HG03342 (cell line): ENCODE data around the gene TNPO3.

Experiments
- ATAC-seq: cut with Tn5 transposase; IDR thresholded peaks from one replicate; pipeline ENCODE4 v1.9.1; 2021; ENCODE audit warnings: mild to moderate bottlenecking, moderate library complexity; ENCODE audit not compliant: unreplicated experiment

TNPO3 gene

GRCh38 chr7:129054438-129055293, at the start of gene TNPO3:
Gene TNPO3 (minus strand): TSS chr7:129055111. CDS start chr7:129054770, 341 bp downstream.
- peak; percentile 86 for ATAC-seq

GRCh38 chr7:129103561-129104324, 48.8 kb upstream of the TNPO3 start:
- no peak for ATAC-seq

DNA sequence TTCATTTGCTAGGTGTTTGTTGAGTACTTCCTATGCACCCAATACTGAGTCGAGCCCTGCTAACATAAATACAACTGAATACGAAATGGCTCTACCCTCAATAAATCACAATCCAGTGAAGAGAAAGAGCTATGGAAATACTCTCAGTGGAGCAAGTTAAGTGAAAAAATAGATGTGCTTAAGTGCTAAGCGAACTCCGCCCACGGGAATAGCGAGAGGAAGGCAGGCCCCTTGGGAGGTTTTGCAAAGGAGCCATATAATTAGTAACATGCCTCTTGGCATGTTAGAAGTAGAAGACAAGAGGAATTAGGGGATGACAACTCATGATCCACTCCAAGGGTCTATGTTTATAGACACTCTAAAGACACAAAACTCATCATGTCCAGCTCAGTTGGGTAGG, 46.8 kb upstream of the TNPO3 start:
- ATAC-seq: no peak

DNA sequence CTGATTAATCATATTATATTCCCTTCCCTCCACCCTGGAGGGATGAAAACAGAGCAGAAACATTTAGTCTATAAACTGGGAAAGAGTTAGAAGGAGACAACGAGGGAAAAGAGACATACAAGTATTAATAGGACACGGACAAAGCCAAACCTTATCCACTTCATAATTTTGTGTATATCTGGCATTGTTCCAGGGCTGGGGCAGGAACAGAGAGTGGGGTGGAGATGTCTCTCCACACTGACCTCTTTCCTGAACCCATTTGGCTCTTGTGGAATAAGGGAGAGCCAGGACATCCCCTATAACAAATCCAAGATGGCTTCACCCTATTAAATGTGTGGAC, 45.9 kb upstream of the TNPO3 start:
- ATAC-seq: no peak

DNA sequence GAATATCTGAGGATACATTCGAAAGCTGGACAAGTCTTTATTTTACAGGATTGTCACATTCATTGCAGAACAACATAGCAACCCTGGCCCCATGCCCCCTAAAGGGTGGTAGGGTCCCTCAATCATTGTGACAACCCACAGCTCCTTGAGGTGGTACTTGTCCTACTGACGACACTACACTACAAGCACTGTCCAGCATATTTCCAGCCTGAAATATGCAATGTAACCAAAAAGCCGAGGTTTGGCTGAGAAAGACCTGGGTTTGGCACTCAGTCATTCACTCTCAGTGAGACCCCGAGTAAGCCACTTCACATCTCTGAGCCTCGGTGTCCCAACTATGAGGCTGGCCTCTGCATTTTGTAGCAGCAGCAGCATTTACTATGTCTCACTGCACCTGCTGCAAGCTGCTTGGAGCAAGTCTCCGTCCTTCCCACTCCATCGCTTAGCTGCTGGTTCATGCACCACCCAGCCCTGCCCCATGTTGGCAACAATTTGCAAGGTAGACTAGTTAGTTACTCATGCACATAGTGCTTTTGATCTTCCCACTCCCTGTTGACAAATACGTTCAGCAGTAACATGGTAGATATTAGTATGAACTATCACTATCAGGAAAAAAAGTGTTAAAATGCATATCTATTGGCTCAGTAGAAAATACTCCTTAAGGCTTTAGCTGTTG, 43.6 kb upstream of the TNPO3 start:
- no peak for ATAC-seq

- ATAC-seq: peak; percentile 81
Observed at GRCh38 chr7:129095258-129095657, 40.3 kb upstream of the TNPO3 start.

GRCh38 chr7:129094501-129094900, 39.6 kb upstream of the TNPO3 start:
- no peak for ATAC-seq

- ATAC-seq: no peak
Observed at GRCh38 chr7:129093867-129094456, 39.1 kb upstream of the TNPO3 start.

DNA sequence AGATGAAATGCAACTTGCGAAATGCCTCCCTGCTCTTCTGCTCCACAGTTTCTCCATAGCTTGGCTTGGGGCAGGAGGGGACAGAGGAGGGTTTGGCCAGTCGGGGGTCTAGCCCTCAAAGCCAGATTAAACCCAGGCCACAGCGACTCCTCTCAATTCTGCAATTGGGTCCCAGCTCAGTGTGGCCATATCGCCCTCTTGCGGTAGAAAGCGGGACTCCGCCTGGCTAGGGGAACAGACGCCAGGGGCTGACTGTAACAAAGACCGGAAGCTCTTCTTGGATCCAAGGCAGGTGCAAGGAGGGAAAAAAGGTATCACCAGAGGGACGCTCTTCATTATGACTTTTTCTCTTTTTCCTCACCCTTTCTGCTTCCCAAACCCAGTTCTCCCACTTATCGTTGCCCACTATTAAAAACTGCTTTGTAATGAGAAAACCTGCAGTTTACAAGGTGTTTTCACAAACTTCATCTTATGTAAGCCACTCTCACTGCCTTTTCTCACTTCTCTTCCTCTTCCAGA, 36.6 kb upstream of the TNPO3 start:
- peak; percentile 48 for ATAC-seq

- ATAC-seq: no peak
Observed at GRCh38 chr7:129090300-129090907, 35.5 kb upstream of the TNPO3 start.

DNA sequence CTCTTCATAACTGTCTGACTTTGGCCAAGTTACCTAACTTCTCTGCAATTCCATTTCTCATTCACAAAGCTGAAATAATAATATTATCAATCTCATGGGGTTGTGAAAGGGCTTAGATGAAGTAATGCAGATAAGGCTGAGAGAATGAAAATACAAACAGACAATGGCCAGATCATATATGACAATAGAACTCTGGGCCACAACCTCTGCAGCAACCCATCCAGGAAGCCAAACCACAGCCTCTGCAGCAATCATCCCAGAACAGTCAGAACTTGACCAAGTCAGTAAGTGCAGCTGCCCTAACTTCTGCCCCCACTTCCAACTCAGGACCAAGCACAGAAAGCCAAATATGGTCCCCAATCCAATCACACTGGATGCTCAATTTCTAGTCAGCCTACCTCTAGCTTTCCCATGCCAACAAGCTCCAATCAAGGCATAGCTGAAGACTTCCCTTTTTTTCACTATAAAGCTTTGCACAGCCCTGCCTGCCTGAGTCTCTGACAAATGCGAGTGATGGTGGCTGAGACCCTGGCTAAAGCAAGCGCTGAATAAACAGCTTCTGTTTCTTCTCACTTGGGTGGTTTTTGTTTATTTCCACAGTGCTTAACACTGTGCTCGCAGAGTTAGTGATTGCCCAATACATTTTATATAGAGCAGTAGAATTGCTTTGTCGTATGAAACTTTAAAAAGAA, 34.8 kb upstream of the TNPO3 start:
- peak; percentile 79 for ATAC-seq

DNA sequence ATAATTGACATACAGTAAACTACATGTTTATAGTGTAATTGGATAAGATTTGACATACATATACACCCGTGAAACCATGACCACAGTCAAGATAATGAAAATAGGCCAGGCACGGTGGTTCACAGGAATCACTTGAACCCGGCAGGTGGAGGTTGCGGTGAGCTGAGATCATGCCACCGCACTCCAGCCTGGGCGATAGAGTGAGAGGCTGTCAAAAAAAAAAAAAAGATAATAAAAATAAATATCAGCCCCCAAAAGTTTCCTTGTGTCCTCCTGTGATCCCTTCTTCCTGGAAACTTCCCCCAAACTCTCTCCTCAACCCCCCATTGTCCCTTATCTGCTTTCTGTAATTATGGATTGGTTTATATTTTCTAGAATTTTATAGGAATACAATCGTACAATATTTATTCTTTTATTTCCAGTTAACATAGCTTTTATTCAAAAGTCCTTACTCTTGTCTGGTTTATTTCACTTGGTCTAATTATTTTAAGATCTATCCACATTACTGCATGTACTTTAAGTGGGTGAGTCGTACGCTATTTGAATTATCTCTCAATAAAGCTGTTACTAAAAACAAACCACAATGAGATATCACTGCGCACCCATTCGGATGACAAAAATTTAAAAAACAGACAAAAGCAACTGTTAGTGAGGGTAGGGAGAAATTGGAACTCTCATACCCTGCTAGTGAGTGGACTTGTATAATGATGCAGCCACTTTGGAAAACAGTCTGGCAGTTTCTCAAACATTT, 30.1 kb upstream of the TNPO3 start:
- ATAC-seq: no peak

GRCh38 chr7:129083525-129083924, 28.6 kb upstream of the TNPO3 start:
- no peak for ATAC-seq

- ATAC-seq: no peak
Observed at GRCh38 chr7:129078455-129078854, 23.5 kb upstream of the TNPO3 start.

GRCh38 chr7:129076886-129077285, 22.0 kb upstream of the TNPO3 start:
- no peak for ATAC-seq

GRCh38 chr7:129074994-129075393, 20.1 kb upstream of the TNPO3 start:
- ATAC-seq: no peak

DNA sequence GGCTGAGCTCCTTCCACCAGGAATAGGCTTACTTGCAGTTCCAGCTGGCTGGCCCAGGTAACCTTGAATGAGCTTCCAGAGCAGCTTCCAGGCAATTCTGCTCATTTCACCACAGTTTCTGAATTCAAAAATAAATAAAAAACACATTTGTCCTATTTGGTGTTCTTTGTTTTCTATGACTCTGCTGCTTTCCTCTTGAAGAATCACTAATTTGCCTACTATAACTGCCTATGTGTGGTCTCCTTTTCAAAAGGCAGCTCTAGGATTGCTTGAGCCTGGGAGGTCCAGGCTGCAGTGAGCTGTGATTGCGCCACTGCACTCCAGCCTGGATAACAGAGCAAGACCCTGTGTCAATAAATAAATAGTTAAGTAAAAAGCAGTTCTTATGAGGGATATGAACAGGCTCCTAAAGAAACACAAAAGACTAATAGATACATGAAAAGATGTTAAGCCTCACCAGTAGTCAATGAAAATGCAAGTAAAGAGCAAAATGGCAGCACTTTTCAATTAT, 19.5 kb upstream of the TNPO3 start:
- ATAC-seq: no peak

DNA sequence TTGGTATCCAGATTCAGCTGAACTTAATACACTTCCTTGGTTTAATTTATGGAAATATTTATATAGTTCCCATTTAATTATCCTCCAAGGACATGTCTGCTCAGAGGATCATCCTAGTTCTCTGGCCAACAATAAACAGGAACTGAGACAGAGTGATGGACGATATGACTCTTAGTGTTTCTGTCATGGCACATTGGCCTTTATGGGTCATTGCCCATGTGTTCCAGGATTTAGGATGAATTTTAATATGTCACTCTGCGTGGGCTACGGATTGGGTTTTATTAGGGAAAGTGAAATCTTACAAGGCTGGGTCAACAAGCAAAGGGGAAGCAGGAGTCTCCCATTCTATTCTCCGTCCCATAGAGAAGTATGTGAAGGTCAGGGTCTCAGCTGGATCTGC, 18.8 kb upstream of the TNPO3 start:
- ATAC-seq: no peak

DNA sequence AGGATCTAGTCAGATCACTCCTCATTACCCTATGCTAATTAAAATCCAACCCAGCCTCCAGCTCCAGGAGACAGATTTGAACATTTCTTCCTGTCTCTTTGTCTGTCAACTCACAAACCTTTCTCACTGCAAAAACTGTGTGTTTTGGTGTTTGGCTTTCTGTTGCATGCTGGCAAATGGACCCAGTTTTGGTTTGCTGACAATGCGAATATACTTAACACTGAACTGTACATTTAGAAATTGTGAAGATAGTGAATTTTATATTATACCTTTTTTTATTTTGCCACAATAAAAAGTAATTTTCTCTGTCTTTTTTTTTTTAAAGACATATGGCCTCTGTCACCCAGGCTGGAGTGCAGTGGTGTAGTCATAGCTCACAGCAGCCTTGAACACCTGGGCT, 18.3 kb upstream of the TNPO3 start:
- ATAC-seq: no peak
